Body of pancreas (tissue), 4 donors: ENCODE results near the gene IL18R1. TPM values are rescaled to one million over a fixed set of nuclear protein-coding genes. Genes with fewer than 3 reads are reported as not detected.

Experiments
- ATAC-seq: fragments of 150-250 bp; one replicate; pipeline ENCODE4 v1.9.1; 2016
- DNase-seq, 4 donors: peaks; one replicate each; pipeline ENCODE4 v3.0.0-alpha.2; 2019
- H3K27ac ChIP-seq, 4 donors: fragments of 200-600 bp; sonication (generic); 1 replicate in 3 of 4; 2 replicates in 1 of 4; pipeline versions ENCODE4 v1.5.1 to v1.6.1; 2016 to 2019; ENCODE audit warnings: mild to moderate bottlenecking in 1 of 4, mixed read lengths in 1 of 4, moderate library complexity in 1 of 4
- H3K27me3 ChIP-seq, 2 donors: fragments of 200-600 bp; sonication (generic); one replicate each; pipeline ENCODE4 v1.6.0; 2016; ENCODE audit warnings: mild to moderate bottlenecking in 1 of 2
- H3K36me3 ChIP-seq, 2 donors: fragments of 200-600 bp; sonication (generic); replicated peaks in 1 of 2; 2 replicates each; pipeline ENCODE4 v1.5.1; 2016; ENCODE audit warnings: low read depth in 2 of 2; ENCODE audit not compliant: insufficient read depth in 1 of 2
- H3K4me1 ChIP-seq: fragments of 200-600 bp; sonication (generic); one replicate; pipeline ENCODE4 v1.6.0; 2016
- H3K4me3 ChIP-seq, 2 donors: fragments of 200-600 bp; sonication (generic); 1 replicate in 1 of 2; 2 replicates in 1 of 2; pipeline ENCODE4 v1.5.1; 2016 to 2019
- H3K9me3 ChIP-seq, 3 donors: fragments of 200-600 bp; sonication (generic); 1 replicate in 2 of 3; 2 replicates in 1 of 3; pipeline ENCODE4 v1.5.1; 2016
- POLR2A ChIP-seq, 3 donors: fragments of 450-650 bp; IDR thresholded peaks; one replicate each; pipeline ENCODE4 v1.6.1; 2016; ENCODE audit warnings: antibody characterized with exemption in 3 of 3, mild to moderate bottlenecking in 2 of 3
- WGBS, 2 donors: methylation state at CpG; one replicate each; pipeline ENCODE4 v1.1.5; 2017; 5-methylcytosine and 5-hydroxymethylcytosine counted together
- intact Hi-C: fragments of 100-400 bp; cut with DNase I; formaldehyde crosslinking; loops from one replicate; pipeline ENCODE4 v1.15.1; 2023
- total RNA-seq, 2 donors: library from RNA; depleted of rRNA; stranded (reverse); fragments of >200 nt; gene quantifications; one replicate each; pipeline ENCODE4 v1.1.0, GENCODE V29; 2016
- TF ChIP-seq, protein P1 (sequence below), 7 experiments: fragments of 450-650 bp in 4 of 7; fragments of 200-600 bp in 3 of 7; sonication (generic) in 3 of 7; IDR thresholded peaks; one replicate each; pipeline ENCODE4 v1.5.1; 2016 to 2019; ENCODE audit warnings: antibody characterized with exemption in 7 of 7

The IL18R1 gene
- total RNA-seq, 2 donors from 2014 or later = 3.1 to 5.3 TPM

DNA sequence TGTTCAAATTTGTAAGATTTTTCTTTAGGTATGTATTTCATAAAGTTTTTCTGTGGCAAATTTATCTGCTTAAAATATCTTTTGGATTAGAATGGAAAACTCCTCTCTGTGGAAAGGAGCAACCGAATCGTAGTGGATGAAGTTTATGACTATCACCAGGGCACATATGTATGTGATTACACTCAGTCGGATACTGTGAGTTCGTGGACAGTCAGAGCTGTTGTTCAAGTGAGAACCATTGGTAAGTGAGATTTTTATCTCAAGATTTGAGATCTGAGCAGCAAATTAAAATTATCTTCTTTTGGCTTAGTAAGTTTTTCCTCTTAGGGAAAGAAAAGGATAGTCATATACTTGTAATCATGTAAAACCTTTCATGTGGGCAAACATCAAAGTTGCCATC is 81.5 kb downstream of the IL18R1 start:
- Histone ChIP-seq H3K9me3 (no peaks in the 10 kb centered on the region), H3K4me3 (no peak overlapping the region), H3K4me1 (no peaks in the 10 kb centered on the region), H3K36me3 (no peaks in the 10 kb centered on the region), H3K27ac (no peak overlapping the region), H3K27me3 (no peaks in the 10 kb centered on the region)
- TF ChIP-seq POLR2A (IDR thresholded peaks at IDR 0.05) = no peak
- TF ChIP-seq, protein P1, sequence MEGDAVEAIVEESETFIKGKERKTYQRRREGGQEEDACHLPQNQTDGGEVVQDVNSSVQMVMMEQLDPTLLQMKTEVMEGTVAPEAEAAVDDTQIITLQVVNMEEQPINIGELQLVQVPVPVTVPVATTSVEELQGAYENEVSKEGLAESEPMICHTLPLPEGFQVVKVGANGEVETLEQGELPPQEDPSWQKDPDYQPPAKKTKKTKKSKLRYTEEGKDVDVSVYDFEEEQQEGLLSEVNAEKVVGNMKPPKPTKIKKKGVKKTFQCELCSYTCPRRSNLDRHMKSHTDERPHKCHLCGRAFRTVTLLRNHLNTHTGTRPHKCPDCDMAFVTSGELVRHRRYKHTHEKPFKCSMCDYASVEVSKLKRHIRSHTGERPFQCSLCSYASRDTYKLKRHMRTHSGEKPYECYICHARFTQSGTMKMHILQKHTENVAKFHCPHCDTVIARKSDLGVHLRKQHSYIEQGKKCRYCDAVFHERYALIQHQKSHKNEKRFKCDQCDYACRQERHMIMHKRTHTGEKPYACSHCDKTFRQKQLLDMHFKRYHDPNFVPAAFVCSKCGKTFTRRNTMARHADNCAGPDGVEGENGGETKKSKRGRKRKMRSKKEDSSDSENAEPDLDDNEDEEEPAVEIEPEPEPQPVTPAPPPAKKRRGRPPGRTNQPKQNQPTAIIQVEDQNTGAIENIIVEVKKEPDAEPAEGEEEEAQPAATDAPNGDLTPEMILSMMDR (IDR thresholded peaks at IDR 0.05) = no peak
- ATAC-seq (no peak), DNase-seq (no peak)
- intact Hi-C loops = no loop called here
- WGBS, 2 donors = 71 to 76% methylated on average over 4 of the region's 4 CpGs

DNA sequence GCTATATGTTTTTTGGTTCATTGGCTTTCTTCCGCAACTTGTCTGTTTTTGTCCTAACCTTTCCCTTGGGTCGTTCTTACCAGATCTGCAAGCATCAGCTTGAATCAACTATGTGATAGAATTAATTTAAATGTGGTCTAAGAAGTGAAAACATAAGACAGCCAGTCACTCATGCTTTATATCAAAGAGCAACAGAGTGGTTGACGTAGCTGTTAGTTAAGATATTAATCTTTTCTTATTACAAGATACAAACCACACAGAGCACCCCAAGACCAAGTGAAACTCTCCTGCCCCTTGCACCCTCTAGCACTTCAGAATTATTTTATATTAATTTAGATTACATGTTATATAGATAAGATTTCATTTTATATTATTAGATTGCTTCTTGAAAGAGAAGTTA is 82.5 kb downstream of the IL18R1 start:
- H3K27me3 ChIP-seq = no peaks in the 10 kb centered on the region
- H3K27ac ChIP-seq = no peak overlapping the region
- 79 to 87% methylated on average over 3 of the region's 3 CpGs for WGBS, 2 donors
- TF ChIP-seq, protein P1 (IDR thresholded peaks at IDR 0.05) = no peak
- TF ChIP-seq POLR2A (IDR thresholded peaks at IDR 0.05) = no peak
- intact Hi-C loops = no loop called here
- H3K9me3 ChIP-seq = no peaks in the 10 kb centered on the region
- DNase-seq (no peak), ATAC-seq (no peak)
- H3K4me1 ChIP-seq = no peaks in the 10 kb centered on the region
- no peak overlapping the region for H3K4me3 ChIP-seq
- no peaks in the 10 kb centered on the region for H3K36me3 ChIP-seq

DNA sequence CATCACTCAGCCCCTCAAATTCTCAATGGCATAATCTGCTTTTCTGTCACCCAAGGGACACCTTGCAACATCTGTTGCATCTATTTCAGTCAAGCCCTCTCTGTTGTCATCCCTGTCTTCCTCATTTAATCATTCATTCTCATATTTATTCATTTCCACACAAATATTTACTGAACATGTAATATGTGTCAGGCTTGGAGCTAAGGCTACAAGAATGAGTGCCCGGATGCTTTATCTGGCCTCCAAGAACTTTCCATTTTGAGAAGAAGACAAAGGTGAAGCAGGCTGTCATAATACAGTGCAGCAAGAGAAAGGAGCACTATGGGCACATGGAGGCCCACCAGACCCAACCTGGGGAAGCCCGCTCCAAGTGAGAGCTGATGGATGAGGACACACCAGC is 83.0 kb downstream of the IL18R1 start:
- WGBS, 2 donors = 81 to 95% methylated on average over 2 of the region's 2 CpGs
- Histone ChIP-seq H3K4me1 (no peaks in the 10 kb centered on the region), H3K36me3 (no peaks in the 10 kb centered on the region), H3K9me3 (no peaks in the 10 kb centered on the region), H3K4me3 (no peak overlapping the region), H3K27me3 (no peaks in the 10 kb centered on the region), H3K27ac (no peak overlapping the region)
- TF ChIP-seq, protein P1 (IDR thresholded peaks at IDR 0.05) = no peak
- TF ChIP-seq POLR2A (IDR thresholded peaks at IDR 0.05) = no peak
- DNase-seq = no peak
- intact Hi-C loops = no loop called here
- ATAC-seq = no peak

DNA sequence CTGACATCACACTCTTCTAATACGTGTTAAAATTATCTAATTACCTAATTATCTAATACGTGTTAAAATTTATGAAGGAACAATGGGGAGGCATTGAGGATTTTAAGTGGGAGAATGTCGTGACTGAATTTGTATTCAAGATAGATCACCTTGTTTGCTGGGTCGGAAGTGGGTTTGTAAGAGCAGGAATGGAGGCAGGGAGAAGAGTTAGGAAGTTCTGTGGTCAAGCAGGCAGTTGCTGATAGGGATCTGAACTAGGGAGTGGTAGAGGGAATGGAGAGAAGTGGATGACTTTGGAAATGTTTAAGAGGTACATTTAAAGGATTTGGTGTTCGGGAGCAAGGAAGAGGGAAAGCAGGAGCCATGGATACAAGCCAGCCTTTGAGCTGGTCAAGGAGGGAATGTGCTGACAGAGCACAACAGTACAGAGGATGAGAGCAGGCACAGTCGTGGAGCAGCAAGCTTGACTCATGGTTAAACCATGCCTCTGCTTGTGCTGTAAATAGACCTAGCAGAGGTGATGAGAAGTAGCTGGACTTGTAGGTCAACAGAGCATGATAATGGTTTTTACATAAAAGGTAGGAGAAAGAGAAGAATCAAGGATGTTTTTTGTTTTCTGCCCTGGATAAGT is 83.6 kb downstream of the IL18R1 start:
- Histone ChIP-seq H3K36me3 (no peaks in the 10 kb centered on the region), H3K4me3 (no peak overlapping the region), H3K4me1 (no peaks in the 10 kb centered on the region), H3K27ac (no peak overlapping the region), H3K9me3 (no peaks in the 10 kb centered on the region), H3K27me3 (no peaks in the 10 kb centered on the region)
- DNase-seq (no peak), ATAC-seq (no peak)
- no peak for TF ChIP-seq POLR2A (IDR thresholded peaks at IDR 0.05)
- TF ChIP-seq, protein P1 (IDR thresholded peaks at IDR 0.05) = no peak
- 41 to 55% methylated on average over 6 of the region's 6 CpGs for WGBS, 2 donors
- intact Hi-C loops = no loop called here
